Tibial nerve (tissue), 3 donors: ENCODE measurements around the gene SLC45A3.

ENCODE experiments used
- CTCF ChIP-seq, 5 experiments: fragments of 200-600 bp in 3 of 5; fragments of 450-650 bp in 2 of 5; sonication (generic) in 3 of 5; IDR thresholded peaks; one replicate each; pipeline ENCODE4 v1.5.1; 2016 to 2019; ENCODE audit warnings: antibody characterized with exemption in 5 of 5, mild to moderate bottlenecking in 3 of 5, moderate library complexity in 2 of 5
- POLR2A ChIP-seq, 2 donors: fragments of 450-650 bp; IDR thresholded peaks; one replicate each; pipeline ENCODE4 v1.6.1; 2017; ENCODE audit warnings: antibody characterized with exemption in 2 of 2, mild to moderate bottlenecking in 2 of 2, moderate library complexity in 2 of 2

DNA sequence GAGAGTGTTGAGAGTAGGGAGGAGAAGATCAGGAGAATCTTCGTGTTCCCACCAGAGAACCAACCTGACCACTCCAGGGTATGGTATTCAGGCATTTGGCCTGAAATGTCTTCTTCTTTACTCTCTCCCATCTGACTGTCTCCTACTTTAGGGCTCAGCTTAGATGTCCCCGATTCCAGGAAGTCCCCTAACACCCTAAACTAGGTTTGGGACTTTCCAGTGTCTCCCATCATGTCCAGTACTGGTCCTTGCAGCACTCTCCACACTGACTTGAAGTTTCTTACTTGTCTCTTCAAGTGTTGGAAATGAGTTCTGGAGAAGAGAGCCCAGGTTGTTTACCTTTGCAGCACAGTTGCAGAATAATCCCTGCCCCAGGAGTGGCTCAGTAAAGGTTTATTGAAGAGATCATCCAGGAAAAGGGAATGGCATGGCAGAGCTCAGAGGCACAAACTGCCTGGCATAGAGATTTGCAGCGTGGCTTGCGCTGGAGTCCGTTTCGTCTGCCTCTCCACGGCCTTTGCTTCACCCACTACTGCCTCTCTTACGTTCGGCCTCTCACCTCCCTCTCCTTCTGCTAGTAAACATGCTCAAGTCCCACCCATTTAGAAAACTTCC lies 42.3 kb downstream of the SLC45A3 start:
- TF ChIP-seq CTCF (IDR thresholded peaks at IDR 0.05) = no peak
- TF ChIP-seq POLR2A (IDR thresholded peaks at IDR 0.05) = no peak
